ENCODE data around the gene FZD2. TPM values are rescaled to one million over a fixed set of nuclear protein-coding genes. Genes with fewer than 3 reads are reported as not detected.
A peak's percentile ranks its signal among the peaks of the same experiment; 100 is the strongest.

The FZD2 gene
- total RNA-seq, 1 donor from 2014 or later = 56.6 TPM

DNA sequence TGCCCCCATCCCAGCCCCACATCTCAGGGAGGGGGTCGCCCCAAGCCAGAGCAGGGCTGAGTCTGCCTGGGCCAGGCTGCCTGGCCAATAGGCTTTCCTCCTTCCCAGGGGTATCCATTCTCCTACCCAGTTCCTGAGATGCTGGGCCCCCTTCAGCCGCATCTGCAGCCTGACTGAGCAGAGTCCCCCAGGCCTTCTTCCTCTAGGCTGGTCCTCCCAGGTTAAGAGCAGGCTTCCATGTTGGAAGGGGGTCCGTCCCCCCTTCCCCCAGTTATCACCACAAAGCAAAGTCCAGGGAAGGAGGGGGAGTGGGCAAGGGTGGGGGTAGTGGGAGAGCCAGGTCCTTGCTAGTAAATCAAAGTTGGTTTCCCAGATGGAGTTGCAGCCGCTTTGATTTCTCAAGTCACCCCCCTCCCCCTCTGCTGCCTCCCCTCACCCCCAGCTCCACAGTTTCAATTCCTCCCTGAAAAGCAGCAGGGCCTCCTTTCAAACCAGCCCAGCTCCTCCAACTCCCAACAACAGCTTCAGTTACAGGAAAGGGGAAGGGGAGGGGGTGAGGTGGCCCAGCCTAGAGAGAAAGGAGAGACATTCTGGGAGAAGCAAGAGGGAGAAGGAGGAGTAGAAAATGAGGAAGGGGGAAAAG is 9.5 kb upstream of the FZD2 start:
- DNase-seq (ENCODE audit: low spot score) = peak; percentile 72
- Mint-ChIP-seq H3K36me3 (no peaks in the 10 kb centered on the region), H3K4me3 (peak overlapping the region; percentile 66), H3K9me3 (no peaks in the 10 kb centered on the region), H3K27me3 (ENCODE audit: insufficient read depth, low read depth) (peaks cover 18% of the 10 kb centered on the region), H3K4me1 (peaks cover 80% of the 10 kb centered on the region), H3K27ac (peak overlapping the region; percentile 78)
- Histone ChIP-seq H3K4me1 (peaks cover 81% of the 10 kb centered on the region), H3K4me3 (peak overlapping the region; percentile 3), H3F3A (ENCODE audit: low read depth) (peaks cover 78% of the 10 kb centered on the region), H3K9ac (no peak overlapping the region), H3K9me3 (ENCODE audit: low read depth) (no peaks in the 10 kb centered on the region), H3K79me2 (ENCODE audit: low read depth) (no peaks in the 10 kb centered on the region), H3K4me2 (peak overlapping the region; percentile 37), H3K27ac (peak overlapping the region; percentile 76), H2AFZ (replicated peaks) (no peak overlapping the region), H3K36me3 (no peaks in the 10 kb centered on the region), H3K27me3 (no peaks in the 10 kb centered on the region), H4K20me1 (ENCODE audit: low read depth) (no peaks in the 10 kb centered on the region)
- TF ChIP-seq EZH2phosphoT487 (IDR thresholded peaks at IDR 0.05) (no peak), EZH2 (IDR thresholded peaks at IDR 0.05) (no peak), CTCF (IDR thresholded peaks at IDR 0.05) (no peak)

DNA sequence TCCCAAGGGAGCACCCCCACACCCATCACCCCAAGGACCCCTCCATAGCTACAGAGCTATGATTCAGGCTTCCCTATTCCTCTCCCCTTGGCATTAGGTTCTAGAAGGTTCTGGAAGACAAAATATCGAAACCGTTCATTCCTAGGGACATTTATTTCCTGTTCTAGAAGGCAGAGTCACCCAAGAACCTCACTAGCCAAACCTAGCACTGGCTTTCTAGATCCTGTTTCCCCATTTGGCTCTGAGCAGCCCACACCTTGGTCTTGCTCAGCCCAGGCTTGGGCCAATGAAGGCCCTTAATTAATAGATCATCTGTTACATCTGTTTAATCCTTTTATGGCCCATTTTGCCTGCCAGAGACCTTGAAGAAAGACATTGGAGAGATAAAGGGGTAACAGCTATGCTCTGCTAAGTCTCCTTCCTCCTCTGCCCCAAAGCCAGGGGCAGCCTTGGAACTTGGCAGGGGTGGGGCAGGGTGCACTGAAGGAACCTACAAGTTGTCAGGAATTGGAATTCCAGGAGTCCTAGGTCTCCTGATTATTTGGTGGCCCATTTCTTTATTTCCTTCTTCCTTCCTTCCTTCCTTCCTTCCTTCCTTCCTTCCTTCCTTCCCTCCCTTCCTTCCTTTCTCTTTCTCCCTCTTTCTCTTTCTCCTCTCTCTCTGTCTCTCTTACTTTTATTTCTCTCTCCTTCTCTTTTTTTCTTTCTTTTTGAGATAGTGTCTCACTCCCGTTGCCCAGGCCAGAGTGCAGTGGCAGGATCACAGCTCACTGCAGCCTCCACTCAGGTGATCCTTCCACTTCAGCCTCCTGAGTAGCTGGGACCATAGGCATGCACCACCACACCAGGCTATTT is 8.7 kb upstream of the FZD2 start:
- H3F3A ChIP-seq (ENCODE audit: low read depth) = peaks cover 69% of the 10 kb centered on the region
- H2AFZ ChIP-seq (replicated peaks) = no peak overlapping the region
- H3K27ac Mint-ChIP-seq = peak overlapping the region; percentile 50
- no peak for DNase-seq (ENCODE audit: low spot score)
- no peaks in the 10 kb centered on the region for H3K36me3 ChIP-seq
- peak overlapping the region; percentile 76 for H3K27ac ChIP-seq
- peaks cover 72% of the 10 kb centered on the region for H3K4me1 Mint-ChIP-seq
- no peaks in the 10 kb centered on the region for H4K20me1 ChIP-seq (ENCODE audit: low read depth)
- H3K27me3 ChIP-seq = no peaks in the 10 kb centered on the region
- H3K9me3 ChIP-seq (ENCODE audit: low read depth) = no peaks in the 10 kb centered on the region
- peaks cover 72% of the 10 kb centered on the region for H3K4me1 ChIP-seq
- peaks cover 15% of the 10 kb centered on the region for H3K27me3 Mint-ChIP-seq (ENCODE audit: insufficient read depth, low read depth)
- H3K36me3 Mint-ChIP-seq = no peaks in the 10 kb centered on the region
- no peaks in the 10 kb centered on the region for H3K79me2 ChIP-seq (ENCODE audit: low read depth)
- H3K4me2 ChIP-seq = peak overlapping the region; percentile 47
- H3K4me3 ChIP-seq = peak overlapping the region; percentile 3
- no peaks in the 10 kb centered on the region for H3K9me3 Mint-ChIP-seq
- no peak overlapping the region for H3K9ac ChIP-seq
- H3K4me3 Mint-ChIP-seq = peak overlapping the region; percentile 59
- TF ChIP-seq CTCF (IDR thresholded peaks at IDR 0.05) = no peak
- no peak for TF ChIP-seq EZH2 (IDR thresholded peaks at IDR 0.05)
- no peak for TF ChIP-seq EZH2phosphoT487 (IDR thresholded peaks at IDR 0.05)

- H3K27me3 ChIP-seq = no peaks in the 10 kb centered on the region
- H3K79me2 ChIP-seq (ENCODE audit: low read depth) = peaks cover 5% of the 10 kb centered on the region
- no peaks in the 10 kb centered on the region for H3K36me3 ChIP-seq
- H3F3A ChIP-seq (ENCODE audit: low read depth) = peaks cover 67% of the 10 kb centered on the region
- H3K27ac ChIP-seq = peak overlapping the region; percentile 76
- no peak overlapping the region for H2AFZ ChIP-seq (replicated peaks)
- Mint-ChIP-seq H3K27ac (peak overlapping the region; percentile 64), H3K36me3 (no peaks in the 10 kb centered on the region), H3K4me3 (no peak overlapping the region), H3K4me1 (peaks cover 63% of the 10 kb centered on the region), H3K27me3 (ENCODE audit: insufficient read depth, low read depth) (peaks cover 9% of the 10 kb centered on the region), H3K9me3 (no peaks in the 10 kb centered on the region)
- H4K20me1 ChIP-seq (ENCODE audit: low read depth) = no peaks in the 10 kb centered on the region
- H3K9me3 ChIP-seq (ENCODE audit: low read depth) = no peaks in the 10 kb centered on the region
- H3K4me3 ChIP-seq = no peak overlapping the region
- H3K9ac ChIP-seq = no peak overlapping the region
- peak; percentile 70 for DNase-seq (ENCODE audit: low spot score)
- peaks cover 68% of the 10 kb centered on the region for H3K4me1 ChIP-seq
- no peak for TF ChIP-seq CTCF (IDR thresholded peaks at IDR 0.05)
- no peak for TF ChIP-seq EZH2phosphoT487 (IDR thresholded peaks at IDR 0.05)
- no peak for TF ChIP-seq EZH2 (IDR thresholded peaks at IDR 0.05)
- peak overlapping the region; percentile 47 for H3K4me2 ChIP-seq
These were observed 7.6 kb upstream of the FZD2 start for GRCh38 chr17:44549686-44550085.
